ENCODE measurements around the gene NT5C1B.

NT5C1B gene

DNA sequence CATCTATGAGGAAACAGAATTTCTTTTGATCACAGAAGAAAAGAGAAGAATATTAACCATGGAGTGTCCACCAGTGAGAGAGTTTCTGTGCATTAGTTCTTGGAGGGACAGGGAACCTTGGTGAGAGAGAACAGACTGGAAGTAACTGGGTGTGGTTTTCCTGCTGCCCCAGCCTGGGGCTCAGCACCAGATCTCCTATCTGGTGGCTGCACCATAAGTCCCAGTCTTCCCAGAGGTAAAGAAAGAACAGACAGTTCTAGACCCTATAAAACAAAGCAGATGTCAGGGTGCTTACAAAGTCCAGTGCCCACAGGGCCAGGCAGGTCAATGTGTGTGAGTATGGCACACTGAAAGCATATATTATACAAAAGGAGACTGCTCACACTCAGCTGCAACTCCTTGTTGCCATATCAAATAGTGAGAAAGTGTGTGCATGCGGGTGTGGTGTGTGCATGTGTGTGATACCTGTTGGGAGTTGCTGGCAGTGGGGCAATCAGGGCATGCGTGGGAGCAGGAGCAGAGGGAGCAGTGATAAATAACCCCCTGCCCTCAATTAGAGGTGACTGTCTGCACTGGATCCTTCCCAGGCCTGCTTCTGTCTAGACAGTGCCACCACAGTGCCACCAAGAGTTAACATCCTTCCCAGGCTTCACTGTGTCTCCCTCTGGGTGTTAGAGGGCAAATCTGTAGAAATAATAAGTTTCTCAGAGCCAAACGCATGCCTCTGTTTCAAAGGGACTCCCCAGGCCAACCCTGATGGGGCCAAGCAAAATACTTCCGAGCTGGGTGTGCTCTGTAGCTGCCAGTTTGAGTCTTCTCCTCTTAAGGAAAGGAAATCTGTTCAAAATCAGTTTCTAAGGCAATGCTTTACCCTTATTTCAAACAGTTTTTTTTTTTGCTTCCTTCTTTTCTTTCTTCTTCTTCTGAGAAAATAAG is 74.6 kb downstream of the NT5C1B start:
- no peak for DNase-seq
